Anterior cingulate cortex (tissue), 58 donors: ENCODE results near the gene TYROBP.
"Not testable (repeated sequence)": the region's sequence is repeated elsewhere in the genome, so short reads cannot be mapped to it uniquely, and the experiment has no call there.

Experiments
- DNase-seq, 58 donors: peaks; one replicate each; lab custom pipeline; 2025; lab: John Stamatoyannopoulos, UW

TYROBP gene

GRCh38 chr19:35908010-35908441, at the start of gene TYROBP:
TSS of gene TYROBP (minus strand) at chr19:35908295. CDS start at chr19:35908228, 67 bp downstream.
- peak in 6 of 58 donors; percentile 4 to 16 (median 6) for DNase-seq

DNA sequence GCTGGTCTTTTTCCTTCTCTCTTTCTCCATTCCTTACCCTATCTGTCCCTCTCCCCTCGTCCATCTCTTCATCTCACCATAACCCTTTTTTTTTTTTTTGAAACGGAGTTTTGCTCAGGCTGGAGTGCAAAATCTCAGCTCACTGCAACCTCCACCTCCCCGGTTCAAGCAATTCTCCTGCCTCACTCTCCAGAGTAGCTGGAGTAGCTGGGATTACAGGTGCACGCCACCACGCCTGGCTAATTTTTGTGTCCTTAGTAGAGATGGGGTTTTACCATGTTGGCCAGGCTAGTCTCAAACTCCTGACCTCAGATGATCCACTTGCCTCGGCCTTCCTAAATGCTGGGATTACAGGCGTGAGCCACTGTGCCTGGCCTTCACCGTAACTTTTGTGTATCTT, 49.3 kb upstream of the TYROBP start:
- DNase-seq, result not testable (repeated sequence)

DNA sequence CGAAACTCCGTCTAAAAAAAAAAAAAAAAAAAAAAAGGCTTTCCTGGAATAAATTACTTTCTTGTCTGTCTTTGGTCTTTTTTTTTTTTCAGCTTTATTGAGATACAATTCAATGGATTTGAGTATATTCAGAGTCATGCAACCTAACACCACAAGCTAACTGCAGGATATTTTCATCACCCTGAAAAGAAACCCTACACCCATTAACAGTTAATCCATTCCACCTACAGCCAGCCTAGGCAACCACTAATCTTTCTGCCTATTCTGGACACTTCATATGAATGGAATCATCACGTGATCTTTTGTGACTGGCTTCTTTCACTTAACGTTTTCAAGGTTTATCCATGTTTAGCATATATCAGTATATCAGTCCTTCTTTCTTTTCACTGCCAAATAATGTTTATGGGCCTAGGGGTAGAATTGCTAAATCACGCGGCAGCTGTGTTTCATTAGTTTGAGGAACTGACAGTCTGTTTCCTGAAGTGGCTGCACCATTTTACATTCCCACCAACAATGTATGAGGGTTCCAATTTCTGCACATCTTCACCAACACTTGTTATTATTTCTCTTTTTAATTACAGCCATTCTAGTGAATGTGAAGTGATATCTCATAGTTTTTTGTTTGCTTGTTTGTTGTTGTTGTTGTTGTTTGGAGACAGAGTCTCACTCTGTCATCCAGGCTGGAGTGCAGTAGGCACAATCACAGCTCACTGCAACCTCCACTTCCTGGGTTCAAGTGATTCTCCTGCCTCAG, 48.0 kb upstream of the TYROBP start:
- no peak for DNase-seq

DNA sequence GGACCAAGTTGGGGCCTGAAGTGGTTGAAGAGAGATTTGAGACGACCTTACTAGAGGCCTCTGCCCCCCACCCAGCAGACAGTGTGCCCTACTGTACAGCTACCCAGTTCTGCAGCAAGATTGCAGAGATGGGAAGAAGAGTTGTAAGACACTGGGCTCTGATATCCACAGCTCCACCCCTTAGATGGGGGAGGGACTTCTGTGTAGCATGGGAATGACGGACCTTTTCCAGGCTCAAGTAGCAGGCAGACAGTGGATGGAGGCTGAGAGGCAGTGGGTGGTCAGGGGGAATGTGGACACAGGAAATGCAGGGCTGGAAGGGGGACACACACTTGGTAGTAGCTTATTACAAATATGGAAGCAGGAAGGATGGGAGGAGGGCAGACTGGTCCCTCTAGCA, 41.0 kb upstream of the TYROBP start:
- DNase-seq, result no peak

GRCh38 chr19:35946203-35946602, 38.1 kb upstream of the TYROBP start:
- DNase-seq, result no peak

- no peak for DNase-seq
These were observed 37.2 kb upstream of the TYROBP start for GRCh38 chr19:35945121-35945790.

- no peak for DNase-seq
These were observed 36.5 kb upstream of the TYROBP start for GRCh38 chr19:35944556-35944955.

- DNase-seq, result no peak
These were observed 35.5 kb upstream of the TYROBP start for GRCh38 chr19:35943321-35944301.

- no peak for DNase-seq
These were observed 34.1 kb upstream of the TYROBP start for GRCh38 chr19:35942235-35942634.

DNA sequence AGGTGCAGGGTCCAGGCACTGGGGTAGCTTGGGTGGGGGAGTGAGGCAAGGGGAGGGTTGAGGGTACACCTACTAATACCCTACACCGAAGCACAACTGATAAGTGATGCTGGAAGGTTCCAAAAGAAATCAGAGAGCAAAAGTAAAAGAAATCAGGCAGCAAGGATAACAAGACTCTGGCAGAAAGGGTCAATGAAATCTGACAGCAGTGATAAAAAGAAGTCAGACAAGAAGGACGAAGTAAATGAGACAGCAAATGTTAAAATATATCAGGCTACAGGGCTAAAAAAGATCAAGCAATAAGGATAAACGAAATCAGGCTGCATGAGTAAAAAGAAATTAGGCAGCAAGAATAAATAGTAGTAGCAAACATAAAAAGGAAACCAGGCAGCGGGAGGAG, 32.7 kb upstream of the TYROBP start:
- DNase-seq, result no peak

DNA sequence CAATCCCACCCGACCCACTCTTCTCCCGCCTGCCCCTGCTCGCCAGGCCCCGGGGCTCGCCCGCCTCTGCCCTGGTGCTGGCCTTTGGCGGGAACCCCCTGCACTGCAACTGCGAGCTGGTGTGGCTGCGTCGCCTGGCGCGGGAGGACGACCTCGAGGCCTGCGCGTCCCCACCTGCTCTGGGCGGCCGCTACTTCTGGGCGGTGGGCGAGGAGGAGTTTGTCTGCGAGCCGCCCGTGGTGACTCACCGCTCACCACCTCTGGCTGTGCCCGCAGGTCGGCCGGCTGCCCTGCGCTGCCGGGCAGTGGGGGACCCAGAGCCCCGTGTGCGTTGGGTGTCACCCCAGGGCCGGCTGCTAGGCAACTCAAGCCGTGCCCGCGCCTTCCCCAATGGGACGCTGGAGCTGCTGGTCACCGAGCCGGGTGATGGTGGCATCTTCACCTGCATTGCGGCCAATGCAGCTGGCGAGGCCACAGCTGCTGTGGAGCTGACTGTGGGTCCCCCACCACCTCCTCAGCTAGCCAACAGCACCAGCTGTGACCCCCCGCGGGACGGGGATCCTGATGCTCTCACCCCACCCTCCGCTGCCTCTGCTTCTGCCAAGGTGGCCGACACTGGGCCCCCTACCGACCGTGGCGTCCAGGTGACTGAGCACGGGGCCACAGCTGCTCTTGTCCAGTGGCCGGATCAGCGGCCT, 32.1 kb upstream of the TYROBP start:
- DNase-seq, result no peak

GRCh38 chr19:35939307-35940077, 31.4 kb upstream of the TYROBP start:
- DNase-seq, result no peak

GRCh38 chr19:35938282-35939224, 30.5 kb upstream of the TYROBP start:
- no peak for DNase-seq

GRCh38 chr19:35937345-35938281, 29.5 kb upstream of the TYROBP start:
- DNase-seq, result no peak

GRCh38 chr19:35936738-35937268, 28.7 kb upstream of the TYROBP start:
- no peak for DNase-seq

DNA sequence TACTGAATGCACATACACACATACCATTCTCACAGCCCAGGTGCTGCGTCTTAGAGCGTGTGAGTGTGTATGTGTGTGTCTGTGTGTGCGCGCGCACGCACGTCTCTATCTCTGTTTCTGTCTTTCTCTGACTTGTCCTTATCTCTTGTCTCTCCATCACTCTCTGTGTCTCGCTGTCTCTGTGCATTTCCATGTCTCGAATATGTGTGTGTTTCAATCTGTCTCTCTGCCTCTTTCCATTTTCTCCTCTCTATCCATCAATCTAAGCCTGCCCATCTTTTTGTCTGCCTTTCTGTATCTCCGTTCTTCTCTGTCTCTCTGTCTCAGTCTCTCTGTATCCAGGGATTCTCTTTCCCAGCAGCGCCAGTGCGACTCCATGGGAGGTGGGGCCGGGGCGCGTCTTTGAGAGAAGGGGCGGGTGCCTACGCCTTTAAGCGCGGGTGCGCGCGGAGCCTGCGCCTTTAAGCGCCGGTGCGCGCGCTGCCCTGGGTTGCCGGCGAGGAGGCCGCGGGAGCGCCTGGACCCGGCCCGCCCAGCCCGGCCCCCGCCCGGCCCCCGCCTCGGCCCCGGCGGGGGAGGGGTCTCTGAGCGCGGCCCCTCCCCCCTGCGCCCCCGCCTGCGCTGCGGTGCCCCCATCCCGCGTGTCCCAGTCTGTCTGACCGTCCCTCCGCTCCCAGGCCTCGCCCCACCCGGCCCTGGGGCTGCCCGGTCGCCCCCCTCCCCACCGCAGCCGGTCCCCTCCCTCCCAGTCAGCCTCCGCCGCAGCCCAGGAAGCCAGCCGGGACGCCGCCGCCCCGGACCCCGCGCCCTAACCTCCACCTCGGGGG, 28.0 kb upstream of the TYROBP start, which contains the start of gene LRFN3:
Gene LRFN3 (plus strand): TSS at position 464 of the 827 bp plus-strand sequence. CDS start 3,052 bp downstream, outside the sequence.
- DNase-seq, result peak; percentile 11 to 88 (median 64)
